ENCODE data around the gene KDELR1. TPM values are rescaled to one million over a fixed set of nuclear protein-coding genes. Genes with fewer than 3 reads are reported as not detected.
"Not testable (repeated sequence)": the region's sequence is repeated elsewhere in the genome, so short reads cannot be mapped to it uniquely, and the experiment has no call there.

Gene KDELR1
- total and polyA plus RNA-seq, 9 donors, result 57.5 to 162 (median 128) TPM

- 73% methylated on average over 13 of the region's 15 CpGs for WGBS (ENCODE audit: insufficient coverage)
- Histone ChIP-seq H3K9me3 (replicated peaks; ENCODE audit: control insufficient read depth, low read depth, low read length) (no peaks in the 10 kb centered on the region), H3K4me3 (ENCODE audit: low read length) (no peak overlapping the region), H3K36me3 (ENCODE audit: control insufficient read depth, insufficient read depth, low read length) (peaks cover 14% of the 10 kb centered on the region), H3K27me3 (ENCODE audit: control insufficient read depth, insufficient read depth, low read length) (peaks cover 55% of the 10 kb centered on the region), H3K4me1 (ENCODE audit: control insufficient read depth, insufficient read depth, low read length) (peaks cover 60% of the 10 kb centered on the region), H3K27ac (ENCODE audit: low read length) (no peak overlapping the region)
- no peak for DNase-seq
Measured at GRCh38 chr19:48392860-48393558, 1.7 kb upstream of the KDELR1 start.

- WGBS (ENCODE audit: insufficient coverage), result 67% methylated on average over 1 of the region's 1 CpG
- H3K4me3 ChIP-seq (ENCODE audit: low read length); DNase-seq; H3K9me3 ChIP-seq (replicated peaks; ENCODE audit: control insufficient read depth, low read depth, low read length); H3K27ac ChIP-seq (ENCODE audit: low read length): not testable (repeated sequence)
- H3K36me3 ChIP-seq (ENCODE audit: control insufficient read depth, insufficient read depth, low read length), result peaks cover 22% of the 10 kb centered on the region
- peaks cover 50% of the 10 kb centered on the region for H3K4me1 ChIP-seq (ENCODE audit: control insufficient read depth, insufficient read depth, low read length)
- H3K27me3 ChIP-seq (ENCODE audit: control insufficient read depth, insufficient read depth, low read length), result peaks cover 45% of the 10 kb centered on the region
Measured at GRCh38 chr19:48392006-48392344, 624 bp upstream of the KDELR1 start.

GRCh38 chr19:48390188-48391099, 907 bp downstream of the KDELR1 start:
- DNase-seq, result peak; percentile 80
- peak overlapping the region; percentile 96 for H3K27ac ChIP-seq (ENCODE audit: low read length)
- H3K4me3 ChIP-seq (ENCODE audit: low read length), result peak overlapping the region; percentile 88
- WGBS (ENCODE audit: insufficient coverage), result 0% methylated on average over 11 of the region's 24 CpGs
- H3K36me3 ChIP-seq (ENCODE audit: control insufficient read depth, insufficient read depth, low read length), result peaks cover 36% of the 10 kb centered on the region
- H3K4me1 ChIP-seq (ENCODE audit: control insufficient read depth, insufficient read depth, low read length), result peaks cover 34% of the 10 kb centered on the region
- peaks cover 30% of the 10 kb centered on the region for H3K27me3 ChIP-seq (ENCODE audit: control insufficient read depth, insufficient read depth, low read length)
- H3K9me3 ChIP-seq (replicated peaks; ENCODE audit: control insufficient read depth, low read depth, low read length), result no peaks in the 10 kb centered on the region

DNA sequence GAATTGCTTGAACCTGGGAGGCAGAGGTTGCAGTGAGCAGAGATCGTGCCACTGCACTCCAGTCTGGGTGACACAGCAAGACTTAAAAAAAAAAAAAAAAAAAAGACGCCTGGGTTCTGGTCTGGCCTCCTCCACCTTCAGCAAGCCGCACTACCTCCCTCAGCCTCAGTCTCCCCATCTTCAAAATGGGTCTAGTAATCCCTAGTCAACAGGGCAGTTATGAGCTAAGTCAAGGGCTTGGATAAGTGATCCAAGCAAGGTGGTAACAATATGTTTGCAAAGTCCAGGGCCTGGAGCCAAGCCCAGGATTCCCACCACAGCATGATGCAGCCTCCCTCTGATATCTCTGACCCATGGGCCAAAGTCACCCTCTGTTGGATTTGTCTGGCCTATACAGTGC, 4.4 kb downstream of the KDELR1 start:
- Histone ChIP-seq H3K4me1 (ENCODE audit: control insufficient read depth, insufficient read depth, low read length) (peaks cover 12% of the 10 kb centered on the region), H3K9me3 (replicated peaks; ENCODE audit: control insufficient read depth, low read depth, low read length) (no peaks in the 10 kb centered on the region), H3K27me3 (ENCODE audit: control insufficient read depth, insufficient read depth, low read length) (no peaks in the 10 kb centered on the region), H3K4me3 (ENCODE audit: low read length) (no peak overlapping the region), H3K36me3 (ENCODE audit: control insufficient read depth, insufficient read depth, low read length) (peaks cover 65% of the 10 kb centered on the region), H3K27ac (ENCODE audit: low read length) (no peak overlapping the region)
- DNase-seq, result no peak
- WGBS (ENCODE audit: insufficient coverage), result 100% methylated on average over 1 of the region's 3 CpGs

GRCh38 chr19:48385461-48386087, 5.8 kb downstream of the KDELR1 start:
- 89% methylated on average over 5 of the region's 7 CpGs for WGBS (ENCODE audit: insufficient coverage)
- H3K27ac ChIP-seq (ENCODE audit: low read length), result no peak overlapping the region
- DNase-seq, result no peak
- H3K9me3 ChIP-seq (replicated peaks; ENCODE audit: control insufficient read depth, low read depth, low read length), result no peaks in the 10 kb centered on the region
- no peak overlapping the region for H3K4me3 ChIP-seq (ENCODE audit: low read length)
- peaks cover 9% of the 10 kb centered on the region for H3K4me1 ChIP-seq (ENCODE audit: control insufficient read depth, insufficient read depth, low read length)
- H3K27me3 ChIP-seq (ENCODE audit: control insufficient read depth, insufficient read depth, low read length), result no peaks in the 10 kb centered on the region
- H3K36me3 ChIP-seq (ENCODE audit: control insufficient read depth, insufficient read depth, low read length), result peaks cover 75% of the 10 kb centered on the region

DNA sequence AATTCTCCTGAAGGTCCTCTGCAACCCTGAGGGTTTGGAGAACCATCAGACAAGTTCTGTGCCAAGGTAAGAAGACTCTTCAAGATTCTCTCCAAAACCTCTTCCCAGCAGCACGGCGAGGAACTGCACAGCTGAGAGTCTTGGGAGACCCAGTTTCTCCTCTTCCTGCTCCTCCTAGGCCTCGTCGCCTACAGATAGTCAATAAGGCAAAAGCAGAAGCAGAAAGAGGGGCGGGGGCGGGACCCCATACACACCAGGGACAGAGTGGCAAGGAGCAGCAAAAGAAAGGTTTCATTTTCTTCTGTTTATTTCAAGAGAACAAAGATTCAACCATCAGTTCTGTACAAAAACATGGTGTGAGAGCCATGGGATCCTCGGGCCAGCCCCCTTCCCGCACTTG, 9.1 kb downstream of the KDELR1 start:
- Histone ChIP-seq H3K27me3 (ENCODE audit: control insufficient read depth, insufficient read depth, low read length) (no peaks in the 10 kb centered on the region), H3K9me3 (replicated peaks; ENCODE audit: control insufficient read depth, low read depth, low read length) (no peaks in the 10 kb centered on the region), H3K4me3 (ENCODE audit: low read length) (no peak overlapping the region), H3K4me1 (ENCODE audit: control insufficient read depth, insufficient read depth, low read length) (no peaks in the 10 kb centered on the region), H3K36me3 (ENCODE audit: control insufficient read depth, insufficient read depth, low read length) (peaks cover 56% of the 10 kb centered on the region), H3K27ac (ENCODE audit: low read length) (no peak overlapping the region)
- no CpG with 5 or more reads among the region's 8 CpGs for WGBS (ENCODE audit: insufficient coverage)
- no peak for DNase-seq

DNA sequence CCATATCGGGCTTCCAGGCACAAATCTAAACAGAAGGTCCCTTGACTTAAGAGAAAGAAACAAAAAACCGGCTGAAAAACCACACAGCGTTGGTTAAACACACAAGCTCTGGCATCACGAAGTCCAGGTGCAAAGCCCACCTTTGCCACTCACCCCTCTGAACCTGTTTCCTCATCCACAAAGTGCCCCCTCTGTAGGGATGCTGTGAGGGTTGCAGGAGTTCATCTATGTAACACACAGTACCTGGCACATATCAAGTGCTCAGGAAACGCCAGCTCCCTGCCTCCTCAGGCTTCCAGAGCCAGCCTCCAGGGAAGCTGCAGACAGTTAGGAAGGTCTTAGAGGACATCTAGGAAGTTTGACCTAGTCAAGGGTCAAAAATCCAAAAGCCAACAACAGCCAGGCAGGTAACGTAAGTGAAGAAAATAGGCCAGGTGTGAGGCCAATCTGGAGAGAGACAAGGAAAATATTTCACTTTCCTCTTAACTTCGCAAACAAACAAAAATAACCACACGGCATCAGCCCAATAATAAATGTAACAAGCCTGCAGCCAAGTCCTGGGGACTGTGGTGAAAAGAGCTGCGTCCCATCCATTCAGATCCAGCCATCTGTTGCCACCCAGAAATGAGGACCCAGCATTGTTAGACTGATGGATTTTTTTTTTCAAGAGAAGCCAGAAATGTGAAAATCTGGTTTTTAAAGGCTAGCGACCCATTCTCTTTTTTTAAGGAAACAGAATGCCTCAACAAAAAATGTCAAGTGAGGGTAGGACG, 10.0 kb downstream of the KDELR1 start:
- no peaks in the 10 kb centered on the region for H3K4me1 ChIP-seq (ENCODE audit: control insufficient read depth, insufficient read depth, low read length)
- H3K4me3 ChIP-seq (ENCODE audit: low read length), result no peak overlapping the region
- H3K27me3 ChIP-seq (ENCODE audit: control insufficient read depth, insufficient read depth, low read length), result no peaks in the 10 kb centered on the region
- H3K27ac ChIP-seq (ENCODE audit: low read length), result no peak overlapping the region
- H3K36me3 ChIP-seq (ENCODE audit: control insufficient read depth, insufficient read depth, low read length), result peaks cover 48% of the 10 kb centered on the region
- no peaks in the 10 kb centered on the region for H3K9me3 ChIP-seq (replicated peaks; ENCODE audit: control insufficient read depth, low read depth, low read length)
- DNase-seq, result no peak
- WGBS (ENCODE audit: insufficient coverage), result 100% methylated on average over 1 of the region's 11 CpGs

- WGBS (ENCODE audit: insufficient coverage), result 75% methylated on average over 4 of the region's 5 CpGs
Measured at GRCh38 chr19:48379058-48379457, 12.3 kb downstream of the KDELR1 start.

DNA sequence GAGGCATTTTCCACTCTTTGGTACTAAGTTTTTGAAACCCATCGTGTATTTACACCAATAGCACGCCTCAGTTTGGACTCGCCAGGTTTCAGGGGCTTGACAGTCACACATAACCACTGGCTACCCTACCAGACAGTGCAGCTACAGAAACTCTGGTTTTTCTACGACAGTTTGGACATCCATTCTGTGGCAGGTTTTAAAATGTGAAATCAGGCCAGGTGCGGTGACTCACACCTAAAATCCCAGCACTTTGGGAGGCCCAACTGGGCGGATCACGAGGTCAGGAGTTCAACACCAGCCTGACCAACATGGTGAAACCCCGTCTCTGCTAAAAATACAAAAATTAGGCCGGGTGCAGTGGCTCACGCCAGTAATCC, 13.2 kb downstream of the KDELR1 start:
- whole genome bisulfite sequencing (ENCODE audit: insufficient coverage), result no CpG with 5 or more reads among the region's 10 CpGs
- Histone ChIP-seq H3K4me3 (ENCODE audit: low read length) (no peak overlapping the region), H3K9me3 (replicated peaks; ENCODE audit: control insufficient read depth, low read depth, low read length) (no peaks in the 10 kb centered on the region), H3K27me3 (ENCODE audit: control insufficient read depth, insufficient read depth, low read length) (no peaks in the 10 kb centered on the region), H3K36me3 (ENCODE audit: control insufficient read depth, insufficient read depth, low read length) (peaks cover 20% of the 10 kb centered on the region), H3K4me1 (ENCODE audit: control insufficient read depth, insufficient read depth, low read length) (no peaks in the 10 kb centered on the region), H3K27ac (ENCODE audit: low read length) (no peak overlapping the region)
- DNase-seq, result no peak

More at GRCh38 chr19:48379058-48379457, 12.3 kb downstream of the KDELR1 start:
- DNase-seq, result no peak
- no peaks in the 10 kb centered on the region for H3K4me1 ChIP-seq (ENCODE audit: control insufficient read depth, insufficient read depth, low read length)
- no peaks in the 10 kb centered on the region for H3K9me3 ChIP-seq (replicated peaks; ENCODE audit: control insufficient read depth, low read depth, low read length)
- no peak overlapping the region for H3K4me3 ChIP-seq (ENCODE audit: low read length)
- no peak overlapping the region for H3K27ac ChIP-seq (ENCODE audit: low read length)
- H3K27me3 ChIP-seq (ENCODE audit: control insufficient read depth, insufficient read depth, low read length), result no peaks in the 10 kb centered on the region
- H3K36me3 ChIP-seq (ENCODE audit: control insufficient read depth, insufficient read depth, low read length), result peaks cover 29% of the 10 kb centered on the region
